ENCODE measurements around the gene MVP. TPM values are rescaled to one million over a fixed set of nuclear protein-coding genes. Genes with fewer than 3 reads are reported as not detected.
"Not testable (repeated sequence)": the region's sequence is repeated elsewhere in the genome, so short reads cannot be mapped to it uniquely, and the experiment has no call there.

Gene MVP
- total RNA-seq (100 to 1,000 TPM; 103 to 200 (median 160) TPM), polyA plus RNA-seq (100 to 1,000 TPM in 1 of 3 donors, 10 to 100 TPM in 2; 72.3 to 153 (median 90.9) TPM)
- long read RNA-seq, donor 1, partial matches to known transcripts = 0 of 4 reads
- long read RNA-seq, donor 1, other reads (novel, unspliced or antisense) = 0 of 4 reads
- long read RNA-seq, donor 2, transcript MVP-201 (15 exons, 2,870 nt) = major isoform, 7 of 10 reads
- long read RNA-seq, donor 2, partial matches to known transcripts = 0 of 10 reads
- long read RNA-seq, donor 2, other reads (novel, unspliced or antisense) = 0 of 10 reads

DNA sequence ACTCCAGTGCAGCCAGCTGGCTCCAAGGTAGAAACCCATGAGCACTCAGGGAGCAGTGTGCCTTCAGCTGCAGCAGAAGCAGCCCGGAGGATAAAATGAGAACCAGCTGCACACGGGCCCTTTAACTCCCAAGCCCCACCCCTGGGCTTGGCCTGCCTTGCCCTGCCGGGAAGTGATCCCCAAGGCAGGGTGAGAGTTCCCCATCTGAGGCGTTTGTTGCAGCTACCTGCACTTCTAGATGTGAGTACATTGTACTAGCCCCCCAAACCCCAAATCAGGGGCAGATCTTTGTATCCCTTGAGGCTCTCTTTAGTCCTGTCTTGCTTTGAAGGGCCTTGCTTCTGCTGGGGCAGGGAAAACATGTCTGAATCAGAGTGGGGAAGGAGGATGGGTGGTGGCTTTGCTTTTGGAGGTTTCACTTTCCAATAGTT is at the start of gene MVP:
MVP (plus strand) TSS at position 192 of the 431 bp plus-strand sequence. CDS start 10,088 bp downstream, outside the sequence.
- peak; percentile 92 for DNase-seq
- 0 to 5% (median 0%) methylated on average over 4 of the region's 4 CpGs for WGBS, 5 donors
- Histone ChIP-seq H3K27me3 (replicated peaks in 1 of 7) (no peaks in the 10 kb centered on the region), H3K9me3 (no peaks in the 10 kb centered on the region), H3K4me1 (peaks cover 53 to 93% (median 86%) of the 10 kb centered on the region in 6 donors), H3K36me3 (peaks cover 0 to 34% (median 13%) of the 10 kb centered on the region in 6 donors), H3K4me3 (peak within 1 kb of the TSS; percentile 53 to 93 (median 86)), H3K27ac (peak within 1 kb of the TSS; percentile 86 to 95 (median 90))
- TF ChIP-seq POLR2AphosphoS5 (IDR thresholded peaks at IDR 0.05) (peak; percentile 66 to 84 (median 81)), POLR2A (IDR thresholded peaks at IDR 0.05) (no peak)
- TF ChIP-seq, protein P1, sequence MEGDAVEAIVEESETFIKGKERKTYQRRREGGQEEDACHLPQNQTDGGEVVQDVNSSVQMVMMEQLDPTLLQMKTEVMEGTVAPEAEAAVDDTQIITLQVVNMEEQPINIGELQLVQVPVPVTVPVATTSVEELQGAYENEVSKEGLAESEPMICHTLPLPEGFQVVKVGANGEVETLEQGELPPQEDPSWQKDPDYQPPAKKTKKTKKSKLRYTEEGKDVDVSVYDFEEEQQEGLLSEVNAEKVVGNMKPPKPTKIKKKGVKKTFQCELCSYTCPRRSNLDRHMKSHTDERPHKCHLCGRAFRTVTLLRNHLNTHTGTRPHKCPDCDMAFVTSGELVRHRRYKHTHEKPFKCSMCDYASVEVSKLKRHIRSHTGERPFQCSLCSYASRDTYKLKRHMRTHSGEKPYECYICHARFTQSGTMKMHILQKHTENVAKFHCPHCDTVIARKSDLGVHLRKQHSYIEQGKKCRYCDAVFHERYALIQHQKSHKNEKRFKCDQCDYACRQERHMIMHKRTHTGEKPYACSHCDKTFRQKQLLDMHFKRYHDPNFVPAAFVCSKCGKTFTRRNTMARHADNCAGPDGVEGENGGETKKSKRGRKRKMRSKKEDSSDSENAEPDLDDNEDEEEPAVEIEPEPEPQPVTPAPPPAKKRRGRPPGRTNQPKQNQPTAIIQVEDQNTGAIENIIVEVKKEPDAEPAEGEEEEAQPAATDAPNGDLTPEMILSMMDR (IDR thresholded peaks at IDR 0.05 in 8 of 11, conservative IDR thresholded peaks at IDR 0.05 in 3 of 11) = no peak
- intact Hi-C loops (cut with DNase I; ENCODE audit: low total_unique reads) = no loop called here

DNA sequence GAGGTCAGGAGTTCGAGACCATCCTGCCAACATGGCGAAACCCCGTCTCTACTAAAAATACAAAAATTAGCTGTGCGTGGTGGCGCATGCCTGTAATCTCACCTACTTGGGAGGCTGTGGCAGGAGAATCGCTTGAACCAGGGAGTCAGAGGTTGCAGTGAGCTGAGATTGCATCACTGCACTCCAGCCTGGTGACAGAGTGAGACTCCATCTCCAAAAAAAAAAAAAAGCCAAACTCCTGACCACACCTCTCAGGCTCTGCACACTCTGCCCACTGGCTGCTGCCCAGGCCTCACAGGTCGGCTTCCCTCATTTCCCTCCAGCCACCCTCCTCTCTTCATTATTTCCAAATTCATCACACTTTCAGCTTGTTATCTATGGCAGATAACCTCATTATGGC is 47.9 kb upstream of the MVP start:
- H3K27ac ChIP-seq; intact Hi-C loops (cut with DNase I; ENCODE audit: low total_unique reads); DNase-seq; H3K27me3 ChIP-seq (replicated peaks in 1 of 7); H3K4me3 ChIP-seq; H3K36me3 ChIP-seq; H3K9me3 ChIP-seq: not testable (repeated sequence)
- WGBS, 5 donors = 80 to 94% (median 88%) methylated on average over 7 of the region's 7 CpGs
- peaks cover 0 to 16% (median 0%) of the 10 kb centered on the region in 6 donors for H3K4me1 ChIP-seq

DNA sequence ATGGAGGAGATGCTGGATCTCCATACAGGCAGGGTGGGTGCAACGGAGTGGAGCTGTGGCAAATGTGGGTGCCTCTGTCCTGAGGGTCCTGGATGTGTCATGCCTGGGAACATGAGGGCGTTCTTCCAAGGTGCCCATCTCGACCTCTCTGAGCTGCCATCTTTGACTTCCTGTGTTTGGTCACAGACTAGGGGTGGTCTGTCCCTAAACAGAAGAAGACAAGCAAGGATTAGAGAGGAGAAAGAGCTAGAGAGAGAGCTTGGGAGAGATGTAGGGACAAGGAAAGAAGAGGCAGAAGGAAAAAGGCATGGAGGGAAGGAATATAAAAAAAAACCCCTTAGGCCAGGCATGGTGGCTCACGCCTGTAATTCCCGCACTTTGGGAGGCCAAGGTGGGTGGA is 45.5 kb upstream of the MVP start:
- Histone ChIP-seq H3K27ac (no peak overlapping the region), H3K4me3 (no peak overlapping the region), H3K4me1 (peaks cover 0 to 16% (median 0%) of the 10 kb centered on the region in 6 donors), H3K9me3 (no peaks in the 10 kb centered on the region), H3K36me3 (no peaks in the 10 kb centered on the region), H3K27me3 (replicated peaks in 1 of 7) (no peaks in the 10 kb centered on the region)
- no peak for DNase-seq
- 78 to 94% (median 87%) methylated on average over 5 of the region's 5 CpGs for WGBS, 5 donors
- intact Hi-C loops (cut with DNase I; ENCODE audit: low total_unique reads) = no loop called here
- TF ChIP-seq POLR2A (IDR thresholded peaks at IDR 0.05) = no peak
- TF ChIP-seq POLR2AphosphoS5 (IDR thresholded peaks at IDR 0.05) = no peak
- TF ChIP-seq, protein P1 (IDR thresholded peaks at IDR 0.05 in 8 of 11, conservative IDR thresholded peaks at IDR 0.05 in 3 of 11) = no peak

DNA sequence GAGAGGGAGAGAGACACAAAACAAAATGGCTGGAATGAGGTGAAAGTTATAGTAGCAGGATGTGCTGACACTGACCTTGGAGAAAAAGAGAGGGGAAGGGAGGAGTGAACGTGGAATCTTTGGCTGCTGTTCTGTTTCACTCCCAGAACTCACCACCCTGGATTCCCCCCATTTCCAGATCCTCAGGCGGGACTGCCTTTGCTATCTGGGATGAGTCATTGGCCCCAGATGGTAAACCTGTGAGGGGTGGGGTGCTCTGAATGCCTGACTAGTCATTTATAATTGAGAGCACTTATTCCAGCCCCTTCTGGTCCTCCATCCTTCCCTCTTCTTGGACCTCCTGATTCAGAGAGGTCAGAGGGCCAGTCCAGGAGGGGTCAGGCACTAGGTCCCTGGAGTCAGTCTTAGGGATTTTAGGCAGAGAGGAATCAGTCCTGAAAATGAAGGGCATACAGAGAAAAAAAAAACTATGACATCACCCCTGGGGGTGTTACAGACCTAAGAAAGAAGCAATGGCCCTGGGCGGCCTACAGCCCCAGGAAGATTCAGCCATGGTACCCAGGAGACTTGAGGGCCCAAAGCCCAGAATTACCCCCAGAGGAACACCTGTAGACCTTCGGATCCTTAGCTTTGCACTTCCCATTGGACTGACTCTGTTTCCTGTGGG is 44.4 kb upstream of the MVP start:
- Histone ChIP-seq H3K4me3 (no peak overlapping the region), H3K27me3 (replicated peaks in 1 of 7) (no peaks in the 10 kb centered on the region), H3K4me1 (peaks cover 0 to 11% (median 0%) of the 10 kb centered on the region in 6 donors), H3K36me3 (no peaks in the 10 kb centered on the region), H3K27ac (no peak overlapping the region), H3K9me3 (no peaks in the 10 kb centered on the region)
- intact Hi-C loops (cut with DNase I; ENCODE audit: low total_unique reads) = no loop called here
- TF ChIP-seq POLR2AphosphoS5 (IDR thresholded peaks at IDR 0.05) (no peak), POLR2A (IDR thresholded peaks at IDR 0.05) (no peak)
- TF ChIP-seq, protein P1 (IDR thresholded peaks at IDR 0.05 in 8 of 11, conservative IDR thresholded peaks at IDR 0.05 in 3 of 11) = no peak
- WGBS, 5 donors = 64 to 80% (median 76%) methylated on average over 4 of the region's 4 CpGs
- DNase-seq = no peak

All from spleen (tissue), 13 donors.